Measurements from ENCODE around the gene MTMR3. TPM values are rescaled to one million over a fixed set of nuclear protein-coding genes. Genes with fewer than 3 reads are reported as not detected.

Gene MTMR3
- total and polyA plus RNA-seq, 2 of the 8 experiments (the other 6 are each of a cell fraction or from before 2014, with no cell fraction given), result 16.9 to 18.5 TPM

DNA sequence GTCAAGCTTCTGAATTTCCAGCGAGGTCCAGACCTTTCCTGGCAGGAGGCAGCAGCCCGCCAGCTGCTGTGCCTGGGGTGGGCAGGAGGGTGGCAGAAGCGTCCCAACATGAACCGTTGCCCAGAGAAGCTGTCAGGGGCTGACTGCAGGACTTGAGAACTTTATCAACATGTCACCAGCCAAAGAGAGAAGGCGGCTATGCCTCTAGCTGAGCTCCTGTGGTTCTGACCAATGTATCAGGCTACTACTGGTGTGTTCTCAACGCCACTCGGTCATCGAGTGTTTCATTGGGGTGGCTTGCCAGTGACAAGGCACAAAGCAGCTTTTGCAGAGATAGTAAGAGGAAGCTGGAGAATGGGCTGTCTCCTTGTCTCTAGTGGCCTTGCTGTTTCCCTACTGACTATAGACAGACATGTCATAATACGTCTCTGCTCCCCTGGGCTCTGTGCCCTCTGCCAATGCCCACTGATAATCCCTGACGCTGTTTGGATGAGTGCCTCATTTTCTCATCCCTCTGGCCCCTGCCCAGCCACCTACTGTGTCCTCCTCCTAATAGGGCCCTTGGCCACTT lies 27.3 kb upstream of the MTMR3 start:
- H2AFZ ChIP-seq (ENCODE audit: low read length), result no peak overlapping the region
- H3K23me2 ChIP-seq (ENCODE audit: low read depth, low read length), result no peaks in the 10 kb centered on the region
- H3K79me1 ChIP-seq (ENCODE audit: low read depth, low read length), result no peaks in the 10 kb centered on the region
- no peak overlapping the region for H3K27ac ChIP-seq (ENCODE audit: low read depth, low read length)
- H3K9ac ChIP-seq (replicated peaks in 1 of 4; ENCODE audit: extremely low read depth in 1 of 4, low read depth in 3 of 4, low read length in 3 of 4), result no peak overlapping the region; a peak in 1 of 7 replicates
- no peak overlapping the region for H3K4me3 ChIP-seq (ENCODE audit: extremely low read depth in 1 of 4, insufficient read depth in 2 of 4, low read depth in 3 of 4, low read length in 4 of 4)
- no peak overlapping the region for H3K23ac ChIP-seq (ENCODE audit: insufficient read length)
- H3K56ac ChIP-seq (replicated peaks; ENCODE audit: insufficient read length, low read depth, low read length), result no peak overlapping the region
- DNase-seq (ENCODE audit: low read depth in 1 of 2, low spot score in 2 of 2), result no peak
- no peak overlapping the region for H3K18ac ChIP-seq (ENCODE audit: extremely low read depth, low read length)
- no peak overlapping the region for H3K14ac ChIP-seq (ENCODE audit: insufficient read length)
- TF ChIP-seq RAD21 (IDR thresholded peaks at IDR 0.05 in 1 of 2, conservative IDR thresholded peaks at IDR 0.05 in 1 of 2; ENCODE audit: low read depth in 2 of 2, low read length in 2 of 2) (peak; percentile 10 to 30; a peak in 3 of 4 replicates), NRF1 (IDR thresholded peaks at IDR 0.05; ENCODE audit: low read depth, low read length) (no peak), ASH2L (IDR thresholded peaks at IDR 0.05; ENCODE audit: low read length) (no peak), BRCA1 (IDR thresholded peaks at IDR 0.05; ENCODE audit: low read depth, low read length) (no peak), BACH1 (IDR thresholded peaks at IDR 0.05; ENCODE audit: low read length) (no peak), HDAC6 (IDR thresholded peaks at IDR 0.05; ENCODE audit: low read depth, low read length) (no peak), CTBP2 (IDR thresholded peaks at IDR 0.05; ENCODE audit: borderline replicate concordance, insufficient read depth, insufficient read length, low read length) (no peak), SUZ12 (IDR thresholded peaks at IDR 0.05; ENCODE audit: low read length) (no peak), SIX5 (IDR thresholded peaks at IDR 0.05; ENCODE audit: low read depth, low read length) (no peak)
- FAIRE-seq, result no peak
- no peaks in the 10 kb centered on the region for H3K36me3 ChIP-seq (ENCODE audit: control insufficient read depth in 2 of 4, insufficient read depth in 4 of 4, low read length in 3 of 4)
- H3K4ac ChIP-seq (replicated peaks; ENCODE audit: insufficient read length, low read depth, low read length), result no peak overlapping the region
- no peak overlapping the region for H2BK12ac ChIP-seq (ENCODE audit: low read depth, low read length)
- WGBS, 2 experiments (ENCODE audit: extremely low coverage in 1 of 2, insufficient coverage in 1 of 2, insufficient read length in 1 of 2, insufficient replicate concordance in 2 of 2, low coverage in 1 of 2, low lambda C conversion rate in 2 of 2, missing lambda C conversion rate in 1 of 2), result 85% methylated on average over 10 of the region's 10 CpGs; no CpG with 5 or more reads in 1 of the 2 experiments
- H3K4me1 ChIP-seq (replicated peaks in 1 of 4; ENCODE audit: control insufficient read depth in 3 of 4, insufficient read depth in 4 of 4, low read length in 3 of 4), result no peaks in the 10 kb centered on the region; a peak in 1 of 7 replicates
- H2BK20ac ChIP-seq (ENCODE audit: low read length), result no peak overlapping the region
- no peak overlapping the region for H2BK15ac ChIP-seq (ENCODE audit: low read length)
- H3K79me2 ChIP-seq (ENCODE audit: control insufficient read depth in 1 of 2, insufficient read depth in 2 of 2, low read length in 2 of 2), result no peaks in the 10 kb centered on the region
- no peak overlapping the region for H4K5ac ChIP-seq (ENCODE audit: insufficient read length, low read depth, low read length)
- H2AK5ac ChIP-seq (ENCODE audit: low read depth, low read length), result no peak overlapping the region
- H4K91ac ChIP-seq (replicated peaks; ENCODE audit: insufficient read length, low read length), result no peak overlapping the region
- peaks cover 0 to 2% (median 0%) of the 10 kb centered on the region in 4 experiments; a peak in 2 of 7 replicates for H3K27me3 ChIP-seq (replicated peaks in 1 of 4; ENCODE audit: control insufficient read depth in 3 of 4, extremely low read depth in 1 of 4, insufficient read depth in 3 of 4, low read length in 3 of 4)
- H4K20me1 ChIP-seq (replicated peaks in 1 of 2; ENCODE audit: control insufficient read depth in 1 of 2, insufficient read depth in 2 of 2, low read length in 2 of 2), result no peaks in the 10 kb centered on the region
- POLR2A ChIA-PET (ENCODE audit: partially characterized antibody), result no interaction called here
- 0 out of 2 replicates have a peak overlapping the region, but pooled peaks have one; percentile 1 for H4K8ac ChIP-seq (ENCODE audit: extremely low read depth, insufficient read depth, low read length)
- no peak overlapping the region for H2BK120ac ChIP-seq (replicated peaks; ENCODE audit: low read depth, low read length)
- H2BK5ac ChIP-seq (ENCODE audit: low read depth, low read length), result no peak overlapping the region
- H3K4me2 ChIP-seq (ENCODE audit: insufficient read depth in 1 of 2, low read depth in 2 of 2, low read length in 2 of 2), result no peak overlapping the region
- peaks cover 0 to 4% of the 10 kb centered on the region in 2 experiments; a peak in 1 of 4 replicates for H3K9me3 ChIP-seq (ENCODE audit: insufficient read depth in 2 of 2, low read depth in 1 of 2, low read length in 1 of 2)
- CTCF ChIA-PET (ENCODE audit: partially characterized antibody), result interaction anchor here (0.7 to 0.9 kb wide), 3 partner anchors 150 to 229 kb away, joined by 3 read pairs; no protein-coding TSS in a partner anchor
